A549 (cell line): Measurements from ENCODE around the gene MAP2. TPM values are rescaled to one million over a fixed set of nuclear protein-coding genes. Genes with fewer than 3 reads are reported as not detected.

ENCODE experiments used
- ATAC-seq, 2 experiments: fragments of 200-7000 bp in 1 of 2; fragments of >200 bp in 1 of 2; cut with Nextera tagmentation in 1 of 2; cut with Tn5 transposase in 1 of 2; 3 replicates each; pipeline versions ENCODE4 v1.8.0 to v1.9.1; 2018 to 2020; ENCODE audit warnings: mild to moderate bottlenecking in 1 of 2, moderate library complexity in 1 of 2
- CTCF ChIA-PET: fragments of 300-600 bp; sonication (Branson Sonifier 250); formaldehyde crosslinking; extraction: SDS; loops from one replicate; lab custom pipeline; 2021; ENCODE audit warnings: antibody characterized with exemption, inconsistent platforms; lab: Yijun Ruan, JAX
- POLR2A ChIA-PET: fragments of 350-600 bp; formaldehyde crosslinking; extraction: SDS; loops from one replicate; lab custom pipeline; 2021; ENCODE audit warnings: antibody characterized with exemption, inconsistent platforms; lab: Yijun Ruan, JAX
- DNase-seq, 2 experiments: peaks; one replicate each; pipeline versions ENCODE4 v3.0.0 to v3.0.0-alpha.2; 2011 to 2016; ENCODE audit warnings: low read depth in 1 of 2, low spot score in 1 of 2
- FAIRE-seq: peaks from 2 replicates; lab custom pipeline; 2011; peaks lifted over from hg19 to GRCh38; lab: Jason Lieb, UNC
- H3K27ac ChIP-seq, 2 experiments: fragments of >200 bp; sonication (Bioruptor Twin); formaldehyde crosslinking; 3 replicates each; pipeline ENCODE4 v1.5.1; 2016 to 2017
- H3K4me1 ChIP-seq: fragments of >200 bp; sonication (Bioruptor Twin); formaldehyde crosslinking; 3 replicates; pipeline ENCODE4 v1.6.1; 2016
- H3K4me2 ChIP-seq: fragments of >200 bp; sonication (Bioruptor Twin); formaldehyde crosslinking; 3 replicates; pipeline ENCODE4 v1.6.1; 2016
- H3K4me3 ChIP-seq: fragments of >200 bp; sonication (Bioruptor Twin); formaldehyde crosslinking; 3 replicates; pipeline ENCODE4 v1.5.1; 2016
- H3K9me3 ChIP-seq: fragments of >200 bp; sonication (Bioruptor Twin); formaldehyde crosslinking; 3 replicates; pipeline ENCODE4 v1.6.1; 2016
- BHLHE40 ChIP-seq: IDR thresholded peaks from 2 replicates; pipeline ENCODE4 v1.6.1; 2012; ENCODE audit warnings: low read depth, low read length, inconsistent platforms
- CBX2 ChIP-seq: fragments of 200-600 bp; sonication (generic); IDR thresholded peaks from 2 replicates; pipeline ENCODE4 v1.6.1; 2016; ENCODE audit warnings: low read depth, mild to moderate bottlenecking, borderline replicate concordance
- EHF ChIP-seq: fragments of 250-450 bp; sonication (Bioruptor Pico); IDR thresholded peaks from 2 replicates; pipeline ENCODE4 v1.5.0; 2020; ENCODE audit warnings: mild to moderate bottlenecking
- EHMT2 ChIP-seq: fragments of 200-600 bp; sonication (generic); IDR thresholded peaks from 2 replicates; pipeline ENCODE4 v1.6.1; 2016; ENCODE audit warnings: antibody characterized with exemption, low read depth, mild to moderate bottlenecking, moderate library complexity
- GATA3 ChIP-seq: IDR thresholded peaks from 2 replicates; pipeline ENCODE4 v1.6.1; 2012; ENCODE audit warnings: borderline replicate concordance
- HOXB5 ChIP-seq: fragments of 250-450 bp; sonication (Bioruptor Pico); IDR thresholded peaks from 2 replicates; pipeline ENCODE4 v1.5.0; 2020; ENCODE audit warnings: mild to moderate bottlenecking, moderate library complexity
- JUN ChIP-seq, 2 experiments: fragments of >200 bp; sonication (Bioruptor Twin); formaldehyde crosslinking; IDR thresholded peaks; 2 replicates in 1 of 2; 3 replicates in 1 of 2; pipeline ENCODE4 v1.6.1; 2016 to 2017
- JUNB ChIP-seq: fragments of >200 bp; sonication (Bioruptor Twin); formaldehyde crosslinking; IDR thresholded peaks from 2 replicates; pipeline ENCODE4 v1.6.1; 2016
- MAZ ChIP-seq: fragments of 150-350 bp; IDR thresholded peaks from 2 replicates; pipeline ENCODE4 v1.6.1; 2014; ENCODE audit warnings: antibody characterized with exemption, low read depth, low read length, borderline replicate concordance
- NFE2L2 ChIP-seq: fragments of 150-350 bp; conservative IDR thresholded peaks from 2 replicates; pipeline ENCODE4 v1.6.1; 2014; ENCODE audit warnings: low read length
- NPAS2 ChIP-seq: fragments of 250-450 bp; sonication (Bioruptor Pico); IDR thresholded peaks from 2 replicates; pipeline ENCODE4 v1.8.0; 2022; ENCODE audit warnings: mild to moderate bottlenecking, moderate library complexity, borderline replicate concordance
- NR3C1 ChIP-seq: fragments of >200 bp; sonication (Bioruptor Twin); formaldehyde crosslinking; IDR thresholded peaks from 3 replicates; pipeline ENCODE4 v1.6.1; 2017
- RAD21 ChIP-seq, 2 experiments: fragments of >200 bp in 1 of 2; sonication (Bioruptor Twin) in 1 of 2; formaldehyde crosslinking in 1 of 2; IDR thresholded peaks in 1 of 2; conservative IDR thresholded peaks in 1 of 2; 2 replicates in 1 of 2; 3 replicates in 1 of 2; pipeline ENCODE4 v1.6.1; 2012 to 2018; ENCODE audit warnings: inconsistent platforms in 1 of 2
- RARB ChIP-seq: fragments of 250-450 bp; sonication (Bioruptor Pico); IDR thresholded peaks from 2 replicates; pipeline ENCODE4 v1.8.0; 2021; ENCODE audit warnings: mild to moderate bottlenecking, moderate library complexity
- RCOR1 ChIP-seq: fragments of 150-350 bp; IDR thresholded peaks from 2 replicates; pipeline ENCODE4 v1.6.1; 2014; ENCODE audit warnings: antibody characterized with exemption, low read length, low read depth
- SREBF2 ChIP-seq: fragments of 450-650 bp; IDR thresholded peaks from 2 replicates; pipeline ENCODE4 v1.6.1; 2014; ENCODE audit warnings: mild to moderate bottlenecking, moderate library complexity
- ZSCAN20 ChIP-seq: fragments of 250-450 bp; sonication (Bioruptor Pico); IDR thresholded peaks from 2 replicates; pipeline ENCODE4 v1.8.0; 2022; ENCODE audit warnings: mild to moderate bottlenecking, moderate library complexity
- WGBS: methylation state at CpG from one replicate; pipeline ENCODE4 v1.1.6; 2017; ENCODE audit errors: missing lambda C conversion rate; 5-methylcytosine and 5-hydroxymethylcytosine counted together
- polyA plus RNA-seq, 4 experiments: library from polyadenylated mRNA; depleted of rRNA in 3 of 4; stranded (reverse); fragments of >200 nt; fragmentation: RNase III in 1 of 4; extraction: RNeasy Plus Mini Kit Qiagen cat#74134 plus additional on column Dnase treatment in 1 of 4; gene quantifications; 2 replicates in 3 of 4; 3 replicates in 1 of 4; pipeline ENCODE4 v1.2.3, GENCODE V29; 2011 to 2017
- TF ChIP-seq, protein P1 (sequence below): fragments of 450-650 bp; IDR thresholded peaks from 2 replicates; pipeline ENCODE4 v1.6.1; 2014; ENCODE audit warnings: antibody characterized with exemption
- TF ChIP-seq, protein P2 (sequence below): fragments of >200 bp; sonication (Bioruptor Twin); formaldehyde crosslinking; IDR thresholded peaks from 3 replicates; pipeline ENCODE4 v1.6.1; 2016
- TF ChIP-seq, protein P3 (sequence below): fragments of 200-600 bp; sonication (generic); IDR thresholded peaks from 2 replicates; pipeline ENCODE4 v1.6.1; 2016; ENCODE audit warnings: antibody characterized with exemption, mild to moderate bottlenecking, moderate library complexity
- TF ChIP-seq, protein P4 (sequence below): IDR thresholded peaks from 2 replicates; pipeline ENCODE4 v1.6.1; 2012
- TF ChIP-seq, protein P5 (sequence below): fragments of 250-450 bp; sonication (Bioruptor Pico); IDR thresholded peaks from 2 replicates; pipeline ENCODE4 v1.5.0; 2021; ENCODE audit warnings: mild to moderate bottlenecking, moderate library complexity, borderline replicate concordance

Gene MAP2
- polyA plus RNA-seq, 2 of the 4 experiments (the other 2 are of a cell fraction), result 0.53 to 1.8 TPM

DNA sequence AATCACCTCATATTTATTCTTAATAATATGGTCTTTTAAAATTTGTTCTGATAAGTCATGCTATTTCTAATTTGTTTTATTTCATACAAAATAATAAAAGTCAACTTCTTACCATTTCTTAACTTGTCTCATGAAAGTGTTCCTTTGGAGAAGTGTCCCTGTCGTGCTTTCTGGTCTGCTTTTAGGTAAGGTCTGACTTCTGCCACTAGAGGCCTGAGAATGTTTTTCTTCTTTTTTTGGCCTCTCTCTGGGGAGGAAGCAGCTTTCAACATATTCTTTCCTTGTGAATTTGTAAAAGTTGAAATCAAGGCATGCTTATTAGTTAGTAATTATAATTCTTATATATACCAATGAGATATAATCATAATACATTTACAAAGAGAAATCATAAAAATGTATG, 39.4 kb downstream of the MAP2 start:
- FAIRE-seq, result no peak

DNA sequence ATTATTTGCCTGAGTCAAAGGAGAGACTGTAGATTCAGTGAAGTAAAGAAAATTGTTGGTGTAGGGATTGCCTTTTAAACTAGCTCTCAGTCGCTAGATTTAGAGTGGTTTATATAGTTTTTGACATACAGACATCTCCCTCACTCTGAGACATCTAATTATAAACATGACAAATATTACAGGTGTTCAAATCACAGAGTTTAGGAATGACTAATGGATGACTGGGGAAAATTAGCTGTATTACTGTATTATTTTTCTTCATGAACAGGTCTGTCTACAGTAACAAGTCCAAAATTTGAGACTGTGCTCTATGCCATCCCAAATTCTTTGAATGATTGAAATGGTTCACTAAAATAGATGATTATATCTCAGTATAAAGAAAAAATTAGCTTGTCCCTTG, 40.0 kb downstream of the MAP2 start:
- Histone ChIP-seq H3K4me2 (no peak overlapping the region), H3K27ac (no peak overlapping the region), H3K9me3 (no peaks in the 10 kb centered on the region), H3K4me3 (no peak overlapping the region), H3K4me1 (no peaks in the 10 kb centered on the region)
- ChIA-PET CTCF (interaction anchor here (1.1 kb wide), 1 partner anchor 13 kb away, joined by 3 read pairs; no protein-coding TSS in a partner anchor), POLR2A (no interaction called here)
- no peak for ATAC-seq
- FAIRE-seq, result no peak
- WGBS, result 58% methylated on average over 1 of the region's 1 CpG
- TF ChIP-seq EHF (CRISPR knock-in tag) (no peak), EHMT2 (no peak), NR3C1 (no peak), BHLHE40 (no peak), RCOR1 (no peak), ZSCAN20 (CRISPR knock-in tag) (no peak), MAZ (no peak), NPAS2 (CRISPR knock-in tag) (no peak), JUNB (no peak), CBX2 (no peak), SREBF2 (no peak), HOXB5 (CRISPR knock-in tag) (no peak), RARB (CRISPR knock-in tag) (no peak)
- TF ChIP-seq, protein P1, sequence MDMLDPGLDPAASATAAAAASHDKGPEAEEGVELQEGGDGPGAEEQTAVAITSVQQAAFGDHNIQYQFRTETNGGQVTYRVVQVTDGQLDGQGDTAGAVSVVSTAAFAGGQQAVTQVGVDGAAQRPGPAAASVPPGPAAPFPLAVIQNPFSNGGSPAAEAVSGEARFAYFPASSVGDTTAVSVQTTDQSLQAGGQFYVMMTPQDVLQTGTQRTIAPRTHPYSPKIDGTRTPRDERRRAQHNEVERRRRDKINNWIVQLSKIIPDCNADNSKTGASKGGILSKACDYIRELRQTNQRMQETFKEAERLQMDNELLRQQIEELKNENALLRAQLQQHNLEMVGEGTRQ, result no peak
- TF ChIP-seq, protein P2, sequence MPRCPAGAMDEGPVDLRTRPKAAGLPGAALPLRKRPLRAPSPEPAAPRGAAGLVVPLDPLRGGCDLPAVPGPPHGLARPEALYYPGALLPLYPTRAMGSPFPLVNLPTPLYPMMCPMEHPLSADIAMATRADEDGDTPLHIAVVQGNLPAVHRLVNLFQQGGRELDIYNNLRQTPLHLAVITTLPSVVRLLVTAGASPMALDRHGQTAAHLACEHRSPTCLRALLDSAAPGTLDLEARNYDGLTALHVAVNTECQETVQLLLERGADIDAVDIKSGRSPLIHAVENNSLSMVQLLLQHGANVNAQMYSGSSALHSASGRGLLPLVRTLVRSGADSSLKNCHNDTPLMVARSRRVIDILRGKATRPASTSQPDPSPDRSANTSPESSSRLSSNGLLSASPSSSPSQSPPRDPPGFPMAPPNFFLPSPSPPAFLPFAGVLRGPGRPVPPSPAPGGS, result no peak
- TF ChIP-seq, protein P3, sequence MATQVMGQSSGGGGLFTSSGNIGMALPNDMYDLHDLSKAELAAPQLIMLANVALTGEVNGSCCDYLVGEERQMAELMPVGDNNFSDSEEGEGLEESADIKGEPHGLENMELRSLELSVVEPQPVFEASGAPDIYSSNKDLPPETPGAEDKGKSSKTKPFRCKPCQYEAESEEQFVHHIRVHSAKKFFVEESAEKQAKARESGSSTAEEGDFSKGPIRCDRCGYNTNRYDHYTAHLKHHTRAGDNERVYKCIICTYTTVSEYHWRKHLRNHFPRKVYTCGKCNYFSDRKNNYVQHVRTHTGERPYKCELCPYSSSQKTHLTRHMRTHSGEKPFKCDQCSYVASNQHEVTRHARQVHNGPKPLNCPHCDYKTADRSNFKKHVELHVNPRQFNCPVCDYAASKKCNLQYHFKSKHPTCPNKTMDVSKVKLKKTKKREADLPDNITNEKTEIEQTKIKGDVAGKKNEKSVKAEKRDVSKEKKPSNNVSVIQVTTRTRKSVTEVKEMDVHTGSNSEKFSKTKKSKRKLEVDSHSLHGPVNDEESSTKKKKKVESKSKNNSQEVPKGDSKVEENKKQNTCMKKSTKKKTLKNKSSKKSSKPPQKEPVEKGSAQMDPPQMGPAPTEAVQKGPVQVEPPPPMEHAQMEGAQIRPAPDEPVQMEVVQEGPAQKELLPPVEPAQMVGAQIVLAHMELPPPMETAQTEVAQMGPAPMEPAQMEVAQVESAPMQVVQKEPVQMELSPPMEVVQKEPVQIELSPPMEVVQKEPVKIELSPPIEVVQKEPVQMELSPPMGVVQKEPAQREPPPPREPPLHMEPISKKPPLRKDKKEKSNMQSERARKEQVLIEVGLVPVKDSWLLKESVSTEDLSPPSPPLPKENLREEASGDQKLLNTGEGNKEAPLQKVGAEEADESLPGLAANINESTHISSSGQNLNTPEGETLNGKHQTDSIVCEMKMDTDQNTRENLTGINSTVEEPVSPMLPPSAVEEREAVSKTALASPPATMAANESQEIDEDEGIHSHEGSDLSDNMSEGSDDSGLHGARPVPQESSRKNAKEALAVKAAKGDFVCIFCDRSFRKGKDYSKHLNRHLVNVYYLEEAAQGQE, result no peak
- DNase-seq, result no peak

More for the DNA sequence above, 39.4 kb downstream of the MAP2 start:
- ATAC-seq (peak in 1 of 2 experiments; percentile 65; a peak in 2 of 6 replicates), DNase-seq (peak in 1 of 2 experiments; percentile 5)
- H3K9me3 ChIP-seq, result no peaks in the 10 kb centered on the region
- TF ChIP-seq, protein P4, sequence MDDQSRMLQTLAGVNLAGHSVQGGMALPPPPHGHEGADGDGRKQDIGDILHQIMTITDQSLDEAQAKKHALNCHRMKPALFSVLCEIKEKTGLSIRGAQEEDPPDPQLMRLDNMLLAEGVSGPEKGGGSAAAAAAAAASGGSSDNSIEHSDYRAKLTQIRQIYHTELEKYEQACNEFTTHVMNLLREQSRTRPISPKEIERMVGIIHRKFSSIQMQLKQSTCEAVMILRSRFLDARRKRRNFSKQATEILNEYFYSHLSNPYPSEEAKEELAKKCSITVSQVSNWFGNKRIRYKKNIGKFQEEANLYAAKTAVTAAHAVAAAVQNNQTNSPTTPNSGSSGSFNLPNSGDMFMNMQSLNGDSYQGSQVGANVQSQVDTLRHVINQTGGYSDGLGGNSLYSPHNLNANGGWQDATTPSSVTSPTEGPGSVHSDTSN, result no peak
- TF ChIP-seq, protein P3, result no peak
- TF ChIP-seq RAD21 (conservative IDR thresholded peaks at IDR 0.05 in 1 of 2, IDR thresholded peaks at IDR 0.05 in 1 of 2) (0 out of 5 replicates have a peak, but pooled peaks of 1 of the 2 experiments have one; percentile 1), JUN (IDR thresholded peaks at IDR 0.05) (no peak), NFE2L2 (no peak), GATA3 (no peak)
- TF ChIP-seq, protein P5, sequence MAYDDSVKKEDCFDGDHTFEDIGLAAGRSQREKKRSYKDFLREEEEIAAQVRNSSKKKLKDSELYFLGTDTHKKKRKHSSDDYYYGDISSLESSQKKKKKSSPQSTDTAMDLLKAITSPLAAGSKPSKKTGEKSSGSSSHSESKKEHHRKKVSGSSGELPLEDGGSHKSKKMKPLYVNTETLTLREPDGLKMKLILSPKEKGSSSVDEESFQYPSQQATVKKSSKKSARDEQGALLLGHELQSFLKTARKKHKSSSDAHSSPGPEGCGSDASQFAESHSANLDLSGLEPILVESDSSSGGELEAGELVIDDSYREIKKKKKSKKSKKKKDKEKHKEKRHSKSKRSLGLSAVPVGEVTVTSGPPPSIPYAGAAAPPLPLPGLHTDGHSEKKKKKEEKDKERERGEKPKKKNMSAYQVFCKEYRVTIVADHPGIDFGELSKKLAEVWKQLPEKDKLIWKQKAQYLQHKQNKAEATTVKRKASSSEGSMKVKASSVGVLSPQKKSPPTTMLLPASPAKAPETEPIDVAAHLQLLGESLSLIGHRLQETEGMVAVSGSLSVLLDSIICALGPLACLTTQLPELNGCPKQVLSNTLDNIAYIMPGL (CRISPR knock-in tag), result no peak
- H3K27ac ChIP-seq, result no peak overlapping the region
- H3K4me1 ChIP-seq, result no peaks in the 10 kb centered on the region
- ChIA-PET CTCF (interaction anchor here (1.1 to 1.4 kb wide), 2 partner anchors 14 to 62 kb away, joined by 3 read pairs; no protein-coding TSS in a partner anchor), POLR2A (no interaction called here)
- no peak overlapping the region for H3K4me3 ChIP-seq
- WGBS, result 78% methylated on average over 1 of the region's 1 CpG
- H3K4me2 ChIP-seq, result no peak overlapping the region
